T-helper 2 cell treated with Interferon-gamma antibody and Interleukin-4, amounts not matched to agents 100 ng/mL and 5 ng/mL, for 36 hours (primary cell): ENCODE data around the gene NECAB2. TPM values are rescaled to one million over a fixed set of nuclear protein-coding genes. Genes with fewer than 3 reads are reported as not detected.

Source experiments
- intact Hi-C: fragments of 100-400 bp; cut with micrococcal nuclease; formaldehyde crosslinking; loops from one replicate; pipeline ENCODE4 v1.15.1; 2023
- total RNA-seq: library from RNA; stranded (reverse); gene quantifications from 2 replicates; pipeline ENCODE4 v1.2.3, GENCODE V29; 2022

NECAB2 gene
- total RNA-seq, 1 donor from 2014 or later, result not detected

DNA sequence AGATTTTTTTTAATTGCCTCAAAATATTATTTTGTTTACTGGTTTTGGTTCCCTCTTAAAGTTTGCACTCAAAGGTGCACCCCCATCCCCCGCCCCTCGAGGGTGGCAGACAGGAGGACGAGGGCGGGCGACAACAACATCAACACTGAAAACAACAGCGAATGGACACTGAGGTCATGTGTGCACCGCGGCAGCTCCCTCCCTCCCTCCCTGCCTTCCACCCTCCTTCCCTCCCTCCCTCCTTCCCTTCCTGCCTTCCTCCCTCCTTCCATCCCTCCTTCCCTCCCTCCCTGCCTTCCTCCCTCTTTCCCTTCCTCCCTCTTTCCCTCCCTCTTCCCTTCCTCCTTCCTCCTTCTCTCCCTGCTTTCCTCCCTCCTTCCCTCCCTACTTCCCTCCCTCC is 16.5 kb upstream of the NECAB2 start:
- intact Hi-C loops, result no loop called here

DNA sequence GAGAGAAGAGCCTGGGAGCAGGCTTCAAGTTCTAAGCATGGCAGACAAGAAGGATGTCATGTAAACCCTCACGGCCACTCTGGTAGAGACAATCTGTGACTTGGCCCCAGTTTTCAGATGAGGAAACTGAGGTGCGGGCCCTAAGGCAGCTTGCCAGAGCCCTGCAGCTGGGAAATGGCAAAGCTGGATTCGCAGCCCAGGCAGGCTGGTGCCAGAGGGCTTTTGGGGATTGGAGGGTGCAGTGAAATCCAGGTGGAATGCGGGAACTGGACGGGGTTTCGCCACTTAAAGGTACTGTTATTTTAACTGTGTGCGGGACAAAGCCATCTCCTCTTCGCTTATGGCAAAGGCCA is 15.5 kb upstream of the NECAB2 start:
- intact Hi-C loops, result no loop called here

DNA sequence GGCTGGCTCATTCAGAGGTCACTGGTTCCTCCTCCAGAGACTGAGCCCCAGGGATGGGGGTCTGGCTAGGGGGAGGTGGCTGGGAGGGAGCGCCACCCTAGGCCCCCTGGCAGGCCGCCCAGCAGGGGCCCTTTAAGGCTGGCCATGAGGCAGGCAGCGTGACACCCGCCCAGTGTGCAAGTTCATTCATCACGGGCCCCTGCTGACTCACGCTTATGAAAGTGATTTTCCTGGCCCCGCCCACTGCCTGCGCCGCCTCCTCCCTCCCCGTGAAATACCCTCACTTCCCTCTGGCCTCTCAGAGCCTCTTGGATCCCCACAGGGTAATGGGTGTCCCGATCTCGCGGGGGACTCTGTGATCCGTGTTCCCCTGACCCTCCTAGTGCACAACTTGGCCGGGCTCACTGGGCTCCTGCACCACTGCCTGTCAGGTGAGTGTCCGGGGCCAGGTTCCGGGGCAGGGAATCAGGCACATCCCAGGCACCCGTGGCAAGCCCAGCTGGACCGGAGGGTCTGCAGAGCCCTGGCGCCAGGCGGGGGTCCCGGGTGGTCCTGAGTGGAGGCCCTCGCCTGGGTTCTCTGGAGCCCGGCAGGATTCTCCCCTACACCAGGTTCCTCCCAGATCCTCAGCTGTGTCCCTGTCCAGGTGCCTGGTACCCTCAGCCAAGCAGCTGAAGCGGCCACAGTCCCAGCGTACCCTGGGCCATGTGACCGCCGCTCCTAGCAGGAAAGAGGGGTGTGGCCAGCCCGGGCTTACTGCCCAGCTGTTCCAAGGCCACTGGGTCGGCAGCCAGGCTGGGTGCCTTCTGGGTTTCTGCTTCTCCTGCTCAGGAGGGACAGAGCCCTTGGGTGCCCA is 14.9 kb upstream of the NECAB2 start, which contains the start of gene OSGIN1:
Gene OSGIN1 (plus strand): TSS at position 301 of the 856 bp plus-strand sequence. CDS start 4,432 bp downstream, outside the sequence.
- intact Hi-C loops, result loop anchor here (1.0 kb wide), 2 partner anchors 54 to 127 kb away; partner anchors contain the start of gene MLYCD

DNA sequence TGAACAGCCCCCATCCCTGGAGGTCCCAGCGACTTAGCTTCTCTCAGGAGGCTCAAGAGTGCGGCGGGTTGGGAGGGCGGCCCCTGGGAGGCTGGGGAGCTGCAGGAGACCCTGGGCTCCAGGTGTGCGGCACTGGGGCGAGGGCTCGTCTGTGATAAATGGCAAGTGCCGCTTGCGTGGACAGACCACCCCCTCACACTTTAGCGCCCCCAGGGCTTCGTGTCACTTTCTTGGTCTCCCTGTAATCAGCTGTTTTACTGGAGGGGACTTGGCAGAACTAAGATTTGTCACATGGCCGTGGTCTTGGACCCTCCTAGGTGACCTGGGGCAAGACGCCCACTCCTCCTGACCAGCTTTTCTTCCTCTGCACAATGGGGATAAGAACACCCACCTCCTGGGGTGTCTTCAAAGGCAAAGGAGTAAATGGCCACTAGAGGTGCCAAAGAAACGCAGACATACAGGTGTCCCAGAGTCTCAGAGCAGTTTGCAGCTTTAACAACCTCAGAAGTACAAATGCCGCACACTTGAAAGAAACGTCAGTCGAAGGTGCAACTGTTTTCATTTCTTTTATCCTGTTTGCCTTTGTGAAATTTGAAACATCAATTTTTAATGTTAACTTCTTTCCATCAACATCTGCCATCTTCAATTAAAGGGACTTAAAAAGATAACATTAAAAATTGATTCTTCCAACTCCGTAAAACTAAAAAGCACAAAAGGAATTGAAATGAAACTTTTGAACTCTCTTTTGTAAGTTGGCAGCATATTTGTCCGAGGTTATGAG is 14.1 kb upstream of the NECAB2 start:
- intact Hi-C loops, result loop anchor here (1.0 kb wide), 2 partner anchors 55 to 128 kb away; partner anchors contain the start of gene MLYCD

DNA sequence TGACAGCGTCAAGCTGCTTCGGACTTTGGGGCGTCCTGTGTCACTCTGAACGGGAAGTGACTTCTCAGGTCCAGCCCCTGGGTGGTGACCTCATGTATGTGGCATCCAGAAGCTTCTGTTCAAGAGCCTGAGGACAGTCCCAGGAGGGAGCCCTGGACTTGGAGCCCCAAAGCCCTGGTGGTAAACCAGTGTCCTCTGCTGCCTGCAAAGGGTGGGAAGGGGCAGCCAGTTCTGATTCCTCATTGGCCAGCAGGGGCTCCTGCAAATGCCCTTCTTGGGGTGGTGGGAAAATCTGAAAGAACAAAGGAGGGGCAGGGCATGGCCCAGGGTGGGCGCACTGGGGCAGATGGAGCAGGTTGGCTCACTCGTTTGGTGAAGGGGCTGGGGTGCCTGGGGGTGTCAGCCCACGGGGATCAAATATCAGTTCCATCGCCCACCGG is 13.4 kb upstream of the NECAB2 start:
- intact Hi-C loops, result loop anchor here (5.0 kb wide), 1 partner anchor 233 kb away; the partner anchor contains the start of gene TAF1C

DNA sequence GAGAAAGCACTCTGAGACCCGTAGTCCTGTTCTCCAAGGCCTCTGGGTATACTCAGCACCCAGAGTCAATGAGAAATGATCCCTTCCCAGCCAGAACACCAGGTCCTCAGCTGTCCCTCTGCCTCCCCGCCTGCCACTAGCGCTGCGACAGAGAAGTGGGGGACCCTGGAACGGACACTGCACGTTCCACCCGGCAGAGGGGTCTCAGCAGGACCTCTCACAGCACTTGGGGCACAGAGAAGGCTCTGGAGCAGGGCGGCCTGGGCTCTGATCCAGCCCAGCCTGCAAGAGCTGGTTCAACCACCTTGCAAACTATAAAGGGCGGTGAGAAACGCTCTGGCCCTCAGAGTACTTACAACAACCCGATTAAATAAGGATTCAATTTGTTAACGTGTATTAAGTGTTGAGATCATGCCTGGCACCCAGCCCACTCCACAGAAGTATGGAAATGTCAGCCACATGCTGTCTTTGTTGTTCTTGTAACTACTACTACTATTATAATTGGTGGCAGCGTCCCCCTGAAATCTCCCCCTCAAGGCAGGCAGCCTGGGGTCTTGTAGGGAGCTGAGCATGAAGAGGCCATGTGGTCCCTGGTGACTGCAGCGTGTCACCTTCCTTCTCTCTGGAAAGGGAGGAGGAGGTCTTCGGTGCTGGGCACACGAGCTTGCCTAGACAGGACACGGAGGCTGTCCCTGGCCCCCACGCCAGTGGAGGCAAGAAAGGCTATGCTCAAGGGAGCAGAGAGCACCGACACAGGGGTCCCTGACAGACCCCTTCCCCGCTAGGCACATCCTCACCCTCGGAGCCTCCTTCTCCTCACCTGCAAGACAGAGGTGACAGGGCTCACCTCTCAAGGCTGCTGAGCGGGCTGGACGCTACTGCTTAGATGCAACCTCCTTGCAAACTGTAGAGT is 12.6 kb upstream of the NECAB2 start:
- intact Hi-C loops, result loop anchor here (1.0 to 5.0 kb wide), 2 partner anchors 110 to 232 kb away; partner anchors contain the start of gene TAF1C

DNA sequence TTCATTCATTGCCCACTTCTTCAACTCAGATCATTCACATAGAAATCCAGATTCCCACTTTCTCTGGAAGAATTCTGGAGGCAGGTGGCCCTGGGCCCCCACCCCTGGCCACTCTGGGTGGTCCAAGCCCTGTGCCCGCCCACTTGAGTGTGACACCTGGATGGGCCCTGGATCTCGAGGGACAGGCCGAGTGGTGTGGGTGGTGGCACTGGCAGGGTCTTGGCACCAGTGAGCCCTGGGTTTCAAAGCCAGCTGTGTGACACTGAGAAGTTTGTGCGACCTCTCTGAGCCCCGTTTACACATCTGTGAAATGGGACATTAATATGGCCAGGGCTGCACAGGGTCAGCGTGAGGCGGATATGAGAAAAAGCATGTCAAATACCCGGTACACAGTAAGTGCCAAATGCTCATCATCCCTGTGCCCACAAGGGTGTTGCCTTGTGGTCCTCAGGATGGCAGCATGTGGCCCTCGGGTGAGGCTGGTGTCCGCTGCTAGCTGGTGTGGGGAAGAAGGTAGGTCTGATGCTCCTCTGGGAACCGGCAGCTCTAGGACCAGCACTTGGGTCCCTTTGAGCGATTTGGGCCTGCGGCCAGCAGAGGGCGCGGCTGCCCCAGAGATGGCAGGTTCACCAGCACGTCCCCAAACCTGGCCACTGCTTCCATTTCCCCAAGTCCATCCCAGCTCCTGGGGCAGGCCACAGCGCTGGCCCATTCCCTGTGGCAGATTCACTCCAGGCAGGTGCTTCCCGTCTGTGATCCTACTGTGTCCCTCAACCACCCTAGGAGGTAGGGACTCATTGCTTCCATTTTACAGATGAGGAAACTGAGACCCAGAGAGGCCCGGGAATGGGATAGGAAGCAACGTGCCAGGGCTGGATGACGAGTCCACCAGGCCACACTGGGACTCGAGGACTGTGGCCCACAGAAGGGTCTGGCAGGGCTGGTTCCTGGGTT is 11.4 kb upstream of the NECAB2 start:
- intact Hi-C loops, result loop anchor here (1.0 to 5.0 kb wide), 2 partner anchors 109 to 231 kb away; partner anchors contain the start of gene TAF1C

DNA sequence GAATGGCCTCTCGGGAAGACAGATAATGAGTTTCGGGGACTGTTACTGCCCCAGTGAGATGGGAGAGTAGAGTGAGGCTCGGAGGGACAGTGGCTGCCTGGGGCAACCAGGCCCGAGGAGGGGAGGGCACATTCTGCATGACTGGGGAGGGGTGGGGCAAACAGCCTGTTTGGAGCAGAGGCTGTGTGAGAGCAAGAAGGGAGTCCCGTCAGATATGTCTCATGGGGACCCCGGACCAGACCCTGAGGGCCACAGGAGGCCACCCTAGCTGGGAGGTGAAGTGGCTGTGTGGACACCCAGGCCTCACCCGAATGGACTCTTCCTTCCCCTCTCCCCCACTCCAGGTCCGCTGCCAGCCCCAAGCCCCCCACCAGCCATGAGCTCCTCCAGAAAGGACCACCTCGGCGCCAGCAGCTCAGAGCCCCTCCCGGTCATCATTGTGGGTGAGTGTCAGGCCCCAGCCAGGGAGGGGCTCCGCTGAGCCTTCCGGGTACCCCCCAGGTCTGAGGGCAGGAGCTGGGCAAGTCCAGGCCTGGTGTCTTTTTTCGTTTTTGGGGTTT is 10.7 kb upstream of the NECAB2 start:
- intact Hi-C loops, result loop anchor here (5.0 kb wide), 1 partner anchor 230 kb away; the partner anchor contains the start of gene TAF1C

DNA sequence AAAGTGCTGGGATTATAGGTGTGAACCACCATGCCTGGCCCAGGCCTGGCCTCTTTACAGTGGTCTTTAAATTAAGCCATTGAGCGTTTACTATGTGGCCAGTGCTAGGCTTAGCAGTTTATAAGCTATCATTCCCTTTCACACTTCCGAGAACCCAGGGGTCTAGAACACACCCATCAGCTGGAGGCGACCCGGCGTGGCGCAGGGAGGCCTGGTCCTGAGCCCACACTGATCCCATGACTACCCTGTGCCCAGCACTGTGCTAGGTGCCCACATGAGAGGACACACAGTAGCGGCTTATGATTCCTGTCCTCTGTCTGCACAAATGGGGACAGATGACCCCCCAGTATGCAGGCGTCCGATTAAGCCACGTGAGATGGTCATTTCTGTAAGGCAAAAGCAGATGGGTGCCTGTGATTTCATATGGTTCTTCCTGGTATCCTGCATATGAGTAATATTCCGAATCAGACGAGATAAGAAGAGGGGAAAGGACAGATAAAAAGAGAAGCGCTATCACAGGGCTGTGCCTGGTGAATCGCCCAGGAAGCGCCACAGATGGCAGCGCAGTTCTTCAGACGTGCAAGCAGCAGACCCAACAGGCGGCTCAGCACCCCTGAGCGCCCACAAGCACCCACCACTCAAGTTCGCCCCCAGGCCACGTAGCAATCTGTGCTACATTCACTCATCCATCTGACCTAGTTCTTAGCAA is 9.8 kb upstream of the NECAB2 start:
- intact Hi-C loops, result loop anchor here (5.0 kb wide), 1 partner anchor 229 kb away; the partner anchor contains the start of gene TAF1C

DNA sequence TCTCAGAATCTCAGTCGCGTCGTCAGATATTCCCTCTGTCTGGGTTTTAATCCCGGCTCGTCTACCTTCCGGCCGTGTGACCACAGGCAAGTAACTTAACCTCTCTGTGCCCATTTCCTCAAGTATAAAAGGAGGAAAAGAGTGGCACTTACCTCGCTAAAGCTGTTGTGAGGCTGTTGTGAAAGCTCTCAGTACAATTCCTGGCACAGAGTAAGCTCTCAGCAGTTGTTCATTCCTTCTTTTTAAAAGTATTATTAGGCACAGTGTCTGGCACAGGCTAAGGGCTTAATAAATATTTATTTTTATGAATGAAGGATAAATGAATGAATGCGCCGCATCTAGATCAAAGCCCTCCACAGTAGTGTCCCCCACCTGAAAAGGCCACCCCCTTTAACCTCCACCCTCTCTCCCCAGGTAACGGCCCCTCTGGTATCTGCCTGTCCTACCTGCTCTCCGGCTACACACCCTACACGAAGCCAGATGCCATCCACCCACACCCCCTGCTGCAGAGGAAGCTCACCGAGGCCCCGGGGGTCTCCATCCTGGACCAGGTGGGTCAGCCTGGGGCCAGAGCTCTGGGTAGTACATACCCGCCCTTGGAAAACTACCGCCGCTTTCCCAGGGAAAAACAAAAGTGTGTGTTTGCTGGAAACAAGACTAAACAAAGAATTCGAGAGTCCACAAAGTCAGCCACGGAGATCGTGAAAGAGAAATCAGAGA is 9.0 kb upstream of the NECAB2 start:
- intact Hi-C loops, result loop anchor here (5.0 kb wide), 1 partner anchor 228 kb away; the partner anchor contains the start of gene TAF1C

DNA sequence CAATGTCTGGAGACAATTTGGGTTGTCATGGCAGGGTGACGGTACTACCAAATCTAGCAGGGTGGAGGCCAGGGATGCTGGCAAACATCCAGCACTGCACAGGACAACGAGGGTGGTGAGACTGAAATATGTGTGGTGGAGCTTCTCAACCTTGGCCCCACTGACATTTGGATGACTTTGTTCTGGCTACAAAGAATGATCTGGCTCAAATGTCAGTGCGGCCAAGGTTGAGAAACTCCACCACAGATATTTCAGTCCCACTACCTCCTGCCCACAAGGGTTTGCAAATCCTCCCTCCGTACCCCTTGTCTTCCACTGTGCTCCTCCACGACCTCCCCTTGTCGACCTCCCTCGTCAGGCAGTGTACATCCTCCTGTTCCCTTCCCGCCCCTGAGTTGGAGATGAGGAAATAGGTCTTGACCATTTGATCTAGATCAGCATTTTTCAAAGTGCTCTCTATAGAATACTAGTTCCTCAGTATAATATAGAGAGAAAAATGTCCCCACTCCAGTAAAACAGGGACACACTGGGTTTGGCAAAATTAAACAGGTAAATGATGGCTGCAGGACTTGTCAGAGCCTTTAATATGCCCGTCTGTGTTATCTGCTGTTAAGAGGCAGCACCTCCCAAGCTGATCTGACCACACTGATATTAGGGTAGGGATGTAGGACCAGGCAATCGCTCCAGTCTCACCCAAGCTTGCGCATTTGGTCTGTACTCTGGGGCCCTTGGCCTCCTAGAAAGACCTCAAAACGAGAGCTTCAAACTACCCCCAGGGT is 8.2 kb upstream of the NECAB2 start:
- intact Hi-C loops, result loop anchor here (5.0 kb wide), 1 partner anchor 227 kb away; the partner anchor contains the start of gene TAF1C

DNA sequence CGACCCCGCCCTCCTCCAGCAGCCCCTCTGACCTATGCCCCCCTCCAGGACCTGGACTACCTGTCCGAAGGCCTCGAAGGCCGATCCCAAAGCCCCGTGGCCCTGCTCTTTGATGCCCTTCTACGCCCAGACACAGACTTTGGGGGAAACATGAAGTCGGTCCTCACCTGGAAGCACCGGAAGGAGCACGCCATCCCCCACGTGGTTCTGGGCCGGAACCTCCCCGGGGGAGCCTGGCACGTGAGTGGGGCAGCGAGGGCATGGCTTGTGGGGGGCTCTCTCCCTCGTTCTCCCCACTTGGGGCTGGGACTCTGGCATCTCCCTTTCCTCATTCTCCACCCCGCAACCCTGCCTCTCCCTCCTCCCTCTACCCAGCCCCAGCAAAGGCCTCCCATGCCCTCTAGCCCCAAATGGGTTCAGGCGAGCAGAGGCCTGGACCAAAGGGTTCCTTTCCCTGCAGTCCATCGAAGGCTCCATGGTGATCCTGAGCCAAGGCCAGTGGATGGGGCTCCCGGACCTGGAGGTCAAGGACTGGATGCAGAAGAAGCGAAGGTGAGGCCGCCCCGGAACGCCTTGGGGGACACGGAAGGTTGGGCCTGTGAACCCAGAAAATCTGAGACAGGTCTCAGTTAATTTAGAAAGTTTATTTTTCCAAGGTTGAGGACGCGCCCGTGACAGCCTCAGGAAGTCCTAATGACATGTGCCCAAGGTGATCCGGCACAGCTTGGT is 7.4 kb upstream of the NECAB2 start:
- intact Hi-C loops, result no loop called here

DNA sequence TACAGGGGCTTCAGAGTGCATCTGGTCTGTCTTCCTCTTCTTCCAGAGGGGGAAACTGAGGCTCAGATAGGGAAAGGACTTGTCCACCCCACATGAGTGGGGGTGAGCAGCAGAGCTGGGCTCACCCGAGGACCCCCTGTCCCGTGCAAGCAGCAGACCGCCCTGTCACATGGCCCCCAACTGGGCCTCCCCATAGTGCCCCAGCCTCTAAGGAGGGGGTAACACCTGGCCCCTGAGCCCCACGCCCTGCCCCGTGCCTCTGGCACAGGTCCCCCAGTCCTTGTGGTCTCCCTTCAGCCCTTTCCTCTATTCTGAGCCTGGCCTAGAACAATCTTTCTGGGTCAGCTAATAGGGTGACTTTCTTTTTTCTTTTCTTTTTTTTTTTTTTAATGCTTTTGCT is 6.5 kb upstream of the NECAB2 start:
- intact Hi-C loops, result no loop called here

DNA sequence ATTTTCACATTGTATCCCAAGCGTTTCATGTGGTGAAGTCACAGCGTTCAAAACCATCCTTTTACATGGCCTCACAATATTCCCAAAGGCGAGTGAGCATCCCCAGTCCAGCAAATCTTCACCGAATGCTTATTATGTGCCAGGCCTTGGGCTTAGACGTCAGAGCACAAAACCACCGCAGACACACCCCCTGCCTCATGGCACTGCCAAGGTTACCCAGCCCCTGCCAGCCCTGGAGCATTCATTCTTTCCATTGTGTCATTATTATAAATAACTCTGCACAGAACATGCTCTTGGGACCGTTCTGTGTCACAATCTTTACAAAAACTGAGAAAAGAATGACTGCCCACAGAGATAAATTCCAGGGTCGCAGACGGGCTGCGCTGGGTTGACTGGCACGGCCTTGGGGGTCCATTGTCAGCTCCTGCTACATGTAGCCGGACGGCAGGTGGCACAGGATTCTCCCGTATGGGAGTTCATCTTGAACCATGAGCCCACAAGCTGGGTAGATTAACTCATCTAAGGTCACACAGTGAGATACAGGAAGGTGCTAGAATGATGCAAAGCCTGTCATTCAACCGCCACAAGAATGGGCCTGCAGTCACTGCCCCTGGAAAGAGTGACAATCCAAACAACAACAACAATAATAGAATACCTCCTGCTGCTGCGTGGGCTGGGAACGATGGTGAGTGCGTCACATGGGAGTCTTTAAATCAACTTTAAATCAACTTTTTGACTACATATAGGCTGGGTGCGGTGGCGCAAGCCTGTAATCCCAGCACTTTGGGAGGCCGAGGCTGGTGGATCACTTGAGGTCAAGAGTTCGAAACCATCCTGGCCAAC is 4.5 kb upstream of the NECAB2 start:
- intact Hi-C loops, result no loop called here

DNA sequence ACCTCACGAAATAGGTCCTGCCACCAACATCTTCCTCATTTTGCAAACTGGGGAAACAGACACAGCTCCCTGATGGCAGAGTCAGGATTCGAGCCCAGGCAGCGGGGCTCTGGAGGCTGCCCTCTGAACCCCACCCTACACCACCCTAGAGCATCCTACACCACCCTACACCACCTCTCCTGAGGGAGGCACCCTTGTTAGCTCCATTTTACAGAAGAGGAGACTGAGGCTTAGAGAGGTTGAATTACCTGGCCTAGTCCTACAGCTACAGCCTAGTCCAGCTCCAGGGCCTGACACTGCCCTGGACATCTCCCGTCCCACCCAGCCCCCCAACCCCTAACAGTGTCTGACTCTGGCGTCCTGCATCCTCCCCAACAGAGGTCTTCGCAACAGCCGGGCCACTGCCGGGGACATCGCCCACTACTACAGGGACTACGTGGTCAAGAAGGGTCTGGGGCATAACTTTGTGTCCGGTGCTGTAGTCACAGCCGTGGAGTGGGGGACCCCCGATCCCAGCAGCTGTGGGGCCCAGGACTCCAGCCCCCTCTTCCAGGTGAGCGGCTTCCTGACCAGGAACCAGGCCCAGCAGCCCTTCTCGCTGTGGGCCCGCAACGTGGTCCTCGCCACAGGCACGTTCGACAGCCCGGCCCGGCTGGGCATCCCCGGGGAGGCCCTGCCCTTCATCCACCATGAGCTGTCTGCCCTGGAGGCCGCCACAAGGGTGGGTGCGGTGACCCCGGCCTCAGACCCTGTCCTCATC is 3.2 kb upstream of the NECAB2 start:
- intact Hi-C loops, result no loop called here
